ENCODE results near the gene SLC7A4. TPM values are rescaled to one million over a fixed set of nuclear protein-coding genes. Genes with fewer than 3 reads are reported as not detected.

The SLC7A4 gene
- total RNA-seq, 1 donor from 2014 or later = 0.59 TPM

GRCh38 chr22:20995329-20996030 lies 36.9 kb downstream of the SLC7A4 start:
- Mint-ChIP-seq H3K27ac (ENCODE audit: unreplicated experiment) (no peak overlapping the region), H3K36me3 (ENCODE audit: unreplicated experiment) (no peaks in the 10 kb centered on the region), H3K27me3 (ENCODE audit: unreplicated experiment) (peaks cover 2% of the 10 kb centered on the region), H3K4me3 (ENCODE audit: unreplicated experiment) (no peak overlapping the region), H3K9me3 (ENCODE audit: unreplicated experiment) (peaks cover 1% of the 10 kb centered on the region), H3K4me1 (ENCODE audit: low read depth, unreplicated experiment) (no peaks in the 10 kb centered on the region)
- no peak for DNase-seq
- no peak for TF ChIP-seq CTCF (IDR thresholded peaks at IDR 0.05; ENCODE audit: partially characterized antibody, unreplicated experiment)

GRCh38 chr22:20994902-20995241 lies 37.5 kb downstream of the SLC7A4 start:
- H3K27me3 Mint-ChIP-seq (ENCODE audit: unreplicated experiment) = peaks cover 5% of the 10 kb centered on the region
- no peak overlapping the region for H3K4me3 Mint-ChIP-seq (ENCODE audit: unreplicated experiment)
- no peak overlapping the region for H3K27ac Mint-ChIP-seq (ENCODE audit: unreplicated experiment)
- DNase-seq = no peak
- H3K4me1 Mint-ChIP-seq (ENCODE audit: low read depth, unreplicated experiment) = no peaks in the 10 kb centered on the region
- peaks cover 3% of the 10 kb centered on the region for H3K9me3 Mint-ChIP-seq (ENCODE audit: unreplicated experiment)
- no peaks in the 10 kb centered on the region for H3K36me3 Mint-ChIP-seq (ENCODE audit: unreplicated experiment)
- TF ChIP-seq CTCF (IDR thresholded peaks at IDR 0.05; ENCODE audit: partially characterized antibody, unreplicated experiment) = no peak

GRCh38 chr22:20994128-20994901 lies 38.0 kb downstream of the SLC7A4 start:
- Mint-ChIP-seq H3K27me3 (ENCODE audit: unreplicated experiment) (peaks cover 5% of the 10 kb centered on the region), H3K4me1 (ENCODE audit: low read depth, unreplicated experiment) (no peaks in the 10 kb centered on the region), H3K9me3 (ENCODE audit: unreplicated experiment) (peaks cover 3% of the 10 kb centered on the region), H3K36me3 (ENCODE audit: unreplicated experiment) (no peaks in the 10 kb centered on the region), H3K27ac (ENCODE audit: unreplicated experiment) (no peak overlapping the region), H3K4me3 (ENCODE audit: unreplicated experiment) (no peak overlapping the region)
- DNase-seq = no peak
- TF ChIP-seq CTCF (IDR thresholded peaks at IDR 0.05; ENCODE audit: partially characterized antibody, unreplicated experiment) = no peak

GRCh38 chr22:20993304-20994127 lies 38.8 kb downstream of the SLC7A4 start:
- Mint-ChIP-seq H3K27ac (ENCODE audit: unreplicated experiment) (no peak overlapping the region), H3K36me3 (ENCODE audit: unreplicated experiment) (no peaks in the 10 kb centered on the region), H3K4me3 (ENCODE audit: unreplicated experiment) (no peak overlapping the region), H3K9me3 (ENCODE audit: unreplicated experiment) (peaks cover 3% of the 10 kb centered on the region), H3K27me3 (ENCODE audit: unreplicated experiment) (peaks cover 5% of the 10 kb centered on the region), H3K4me1 (ENCODE audit: low read depth, unreplicated experiment) (no peaks in the 10 kb centered on the region)
- TF ChIP-seq CTCF (IDR thresholded peaks at IDR 0.05; ENCODE audit: partially characterized antibody, unreplicated experiment) = no peak
- no peak for DNase-seq
